GM18870 (cell line): ENCODE measurements around the gene RPF1.
A peak's percentile ranks its signal among the peaks of the same experiment; 100 is the strongest.
"Not testable (repeated sequence)": the region's sequence is repeated elsewhere in the genome, so short reads cannot be mapped to it uniquely, and the experiment has no call there.

ENCODE experiments used
- ATAC-seq: cut with Tn5 transposase; IDR thresholded peaks from one replicate; pipeline ENCODE4 v1.9.1; 2021; ENCODE audit warnings: moderate library complexity; ENCODE audit not compliant: unreplicated experiment

RPF1 gene

DNA sequence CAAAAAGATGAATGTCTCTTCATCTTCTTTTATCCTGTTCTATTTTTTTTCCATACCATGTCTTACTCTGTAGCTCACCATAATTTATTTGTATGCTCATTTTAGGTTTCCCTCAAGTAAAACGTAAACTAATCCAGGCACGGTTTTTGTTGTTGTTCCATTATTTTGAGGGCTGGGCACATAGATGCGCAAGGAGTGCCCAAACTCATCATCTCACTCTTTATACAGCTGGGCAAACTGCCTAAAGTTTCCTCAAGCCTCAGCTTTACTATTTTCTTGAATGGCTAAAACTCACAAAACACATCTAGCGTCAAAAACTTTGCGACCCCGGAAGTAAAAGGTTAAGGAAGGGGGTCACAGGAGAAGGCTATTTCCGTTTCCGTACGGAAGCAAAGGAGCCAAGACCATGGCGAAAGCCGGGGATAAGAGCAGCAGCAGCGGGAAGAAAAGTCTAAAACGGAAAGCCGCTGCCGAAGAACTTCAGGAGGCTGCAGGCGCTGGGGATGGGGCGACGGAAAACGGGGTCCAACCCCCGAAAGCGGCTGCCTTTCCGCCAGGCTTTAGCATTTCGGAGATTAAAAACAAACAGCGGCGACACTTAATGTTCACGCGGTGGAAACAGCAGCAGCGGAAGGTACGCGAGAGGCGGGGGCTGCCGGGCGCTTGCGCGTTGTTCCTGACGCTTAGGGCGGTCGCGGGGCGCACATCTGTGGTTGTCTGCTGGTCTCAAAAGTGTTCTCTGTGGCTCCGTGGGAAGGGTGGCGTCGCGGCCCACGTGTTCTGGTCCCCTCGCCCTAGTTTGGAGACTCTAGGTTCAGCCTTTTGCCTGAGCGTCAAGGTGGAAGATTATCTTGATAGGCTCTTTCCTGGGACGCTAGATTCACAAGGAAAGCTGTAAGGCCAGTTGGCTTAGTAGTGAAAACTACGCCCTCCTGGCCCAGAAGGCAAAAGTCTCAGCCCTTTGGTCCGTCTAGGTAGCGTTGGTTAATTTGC, at the start of gene RPF1:
Gene RPF1 (plus strand): TSS at position 391 of the 993 bp plus-strand sequence. CDS start 16 bp downstream, at position 407.
- ATAC-seq, result peak; percentile 92

GRCh38 chr1:84430546-84430945, 48.5 kb upstream of the RPF1 start:
- no peak for ATAC-seq

- peak; percentile 66 for ATAC-seq
These were observed 45.6 kb upstream of the RPF1 start for GRCh38 chr1:84433258-84434080.

- ATAC-seq, result no peak
These were observed 44.8 kb upstream of the RPF1 start for GRCh38 chr1:84434081-84434769.

GRCh38 chr1:84434801-84435549, 44.1 kb upstream of the RPF1 start:
- no peak for ATAC-seq

GRCh38 chr1:84436876-84437655, 42.0 kb upstream of the RPF1 start:
- no peak for ATAC-seq

- peak; percentile 98 for ATAC-seq
These were observed 36.8 kb upstream of the RPF1 start for GRCh38 chr1:84442256-84442655.

DNA sequence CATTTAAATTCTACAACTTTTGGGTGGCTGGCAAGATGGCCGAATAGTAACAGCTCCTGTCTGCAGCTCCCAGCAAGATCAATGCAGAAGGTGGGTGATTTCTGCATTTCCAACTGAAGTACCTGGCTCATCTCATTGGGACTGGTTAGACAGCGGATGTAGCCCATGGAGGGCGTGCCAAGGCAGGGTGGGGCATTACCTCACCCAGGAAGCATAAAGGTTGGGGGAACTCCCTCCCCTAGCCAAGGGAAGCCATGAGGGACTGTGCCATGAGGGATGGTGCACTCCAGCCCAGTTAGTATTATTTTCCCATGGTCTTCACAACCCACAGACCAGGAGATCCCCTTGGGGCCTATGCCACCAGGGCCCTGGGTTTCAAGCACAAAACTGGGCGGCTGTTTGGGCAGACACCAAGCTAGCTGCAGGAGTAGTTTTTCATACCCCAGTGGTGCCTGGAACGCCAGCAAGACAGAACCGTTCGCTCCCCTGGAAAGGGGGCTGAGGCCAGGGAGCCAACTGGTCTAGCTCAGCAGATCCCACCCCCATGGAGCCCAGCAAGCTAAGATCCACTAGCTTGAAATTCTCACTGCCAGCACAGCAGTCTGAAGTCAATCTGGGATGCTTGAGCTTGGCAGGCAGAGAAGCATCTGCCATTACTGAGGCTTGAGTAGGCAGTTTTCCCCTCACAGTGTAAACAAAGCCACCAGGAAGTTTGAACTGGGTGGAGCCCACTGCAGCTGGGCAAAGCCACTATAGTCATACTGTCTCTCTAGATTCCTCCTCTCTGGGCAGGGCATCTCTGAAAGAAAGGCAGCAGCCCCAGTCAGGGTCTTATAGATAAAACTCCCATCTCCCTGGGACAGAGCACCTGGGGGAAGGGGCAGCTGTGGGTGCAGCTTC, 36.1 kb upstream of the RPF1 start:
- not testable (repeated sequence) for ATAC-seq

DNA sequence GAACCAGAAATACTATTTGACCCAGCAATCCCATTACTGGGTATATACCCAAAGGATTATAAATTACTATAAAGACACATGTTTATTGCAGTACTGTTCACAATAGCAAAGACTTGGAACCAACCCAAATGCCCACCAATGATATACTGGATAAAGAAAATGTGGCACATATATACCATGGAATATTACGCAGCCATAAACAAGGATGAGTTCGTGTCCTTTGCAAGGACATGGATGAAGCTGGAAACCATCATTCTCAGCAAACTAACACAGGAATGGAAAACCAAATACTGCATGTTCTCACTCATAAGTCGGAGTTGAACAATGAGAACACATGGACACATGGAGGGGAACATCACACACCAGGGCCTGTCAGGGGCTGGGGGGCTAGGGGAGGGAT, 30.4 kb upstream of the RPF1 start:
- not testable (repeated sequence) for ATAC-seq

DNA sequence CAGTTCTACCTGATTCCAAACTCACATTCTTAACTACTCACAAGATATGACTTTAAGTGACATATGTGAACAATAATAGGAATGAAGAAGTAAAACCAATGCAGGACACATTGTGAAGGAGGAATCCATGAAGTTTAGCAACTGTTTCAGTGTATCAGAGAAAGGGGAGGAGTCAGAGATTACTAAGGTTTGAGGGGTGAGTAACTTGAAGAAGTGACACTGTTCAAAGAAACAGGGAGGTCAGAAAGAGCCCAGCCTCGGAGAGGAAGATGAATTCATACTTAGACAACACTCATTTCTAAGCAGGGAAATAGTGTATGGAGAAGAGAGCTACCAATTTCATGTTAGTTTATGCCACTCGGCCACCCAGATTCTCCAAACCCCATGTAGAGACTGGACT, 28.2 kb upstream of the RPF1 start:
- ATAC-seq, result no peak

- no peak for ATAC-seq
These were observed 26.6 kb upstream of the RPF1 start for GRCh38 chr1:84452436-84452835.

DNA sequence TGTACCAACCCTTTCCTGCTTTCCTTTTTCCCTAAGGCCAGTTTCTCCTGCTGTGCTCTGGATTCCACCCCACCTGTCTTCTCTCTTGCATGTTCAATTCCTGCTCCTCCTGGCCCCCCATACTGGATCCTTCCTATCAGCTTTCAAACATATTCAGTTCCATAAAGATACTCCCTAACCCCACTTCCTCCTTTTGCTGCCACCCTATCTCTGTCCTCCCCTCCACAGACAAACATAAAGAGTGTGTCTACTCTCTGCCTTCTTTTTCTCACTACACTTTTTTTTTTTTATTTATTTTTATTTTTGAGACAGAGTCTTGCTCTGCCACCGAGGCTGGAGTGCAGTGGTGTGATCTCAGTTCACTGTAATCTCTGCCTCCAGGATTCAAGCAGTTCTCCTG, 16.9 kb upstream of the RPF1 start:
- no peak for ATAC-seq

DNA sequence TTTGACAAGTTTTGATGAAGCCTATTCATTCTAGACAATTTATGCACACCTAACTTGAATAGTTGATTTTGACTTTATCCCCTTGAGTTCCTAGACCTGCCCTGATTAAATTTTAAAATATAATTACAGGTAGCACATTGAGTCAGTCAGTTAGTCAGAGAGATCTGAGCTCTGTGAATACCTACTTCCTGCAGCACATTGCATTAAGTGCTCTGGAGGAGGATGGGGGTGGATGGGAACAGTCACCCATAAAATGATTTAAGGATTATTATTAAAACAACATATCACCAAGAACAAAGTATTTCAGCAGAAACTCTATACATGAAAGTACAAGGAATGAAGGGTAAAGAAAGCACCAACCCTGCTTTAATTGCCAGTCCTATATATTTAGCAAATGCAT, 11.8 kb upstream of the RPF1 start:
- no peak for ATAC-seq

DNA sequence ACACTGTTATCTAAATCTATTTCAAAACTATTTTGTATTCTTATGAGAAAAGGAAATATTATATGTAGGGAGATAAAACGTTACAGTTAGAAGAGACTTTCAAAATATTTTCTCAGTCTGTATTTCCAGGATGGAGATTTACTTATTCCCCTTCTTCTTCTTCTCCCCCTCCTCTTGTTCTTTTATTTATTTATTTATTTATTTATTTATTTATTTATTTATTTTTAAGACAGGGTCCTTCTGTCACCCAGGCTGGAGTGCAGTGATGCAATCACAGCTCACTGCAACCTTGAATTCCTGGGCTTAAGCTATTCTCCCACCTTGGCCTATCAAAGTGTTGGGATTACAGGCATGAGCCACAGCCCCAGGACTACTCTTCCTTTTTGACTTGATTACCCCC, 2.8 kb upstream of the RPF1 start:
- ATAC-seq, result no peak

GRCh38 chr1:84479998-84480397, 932 bp downstream of the RPF1 start:
- ATAC-seq, result no peak

- ATAC-seq, result no peak
These were observed 1.6 kb downstream of the RPF1 start for GRCh38 chr1:84480650-84481049.

DNA sequence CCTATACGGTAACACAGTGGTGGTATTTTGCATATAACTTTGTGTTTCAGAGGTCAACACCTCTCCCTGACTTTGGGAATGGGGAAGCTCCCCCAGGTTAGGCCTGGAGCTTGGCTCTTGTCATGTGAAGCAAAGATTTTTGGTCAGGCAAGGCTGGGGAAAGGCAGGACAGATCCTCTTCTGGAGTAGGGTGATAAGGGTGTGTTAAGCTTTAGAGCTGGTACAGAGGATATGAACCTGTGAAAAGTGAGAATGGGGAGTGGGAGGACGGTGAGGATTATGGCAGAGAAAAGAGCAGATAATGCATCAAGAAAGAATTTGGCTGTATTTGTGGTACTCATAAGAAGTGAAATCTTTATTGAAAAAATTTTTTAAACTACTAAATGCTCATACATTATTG, 2.3 kb downstream of the RPF1 start:
- no peak for ATAC-seq

- ATAC-seq, result no peak
These were observed 9.0 kb downstream of the RPF1 start for GRCh38 chr1:84488107-84488506.

GRCh38 chr1:84489766-84490165, 10.7 kb downstream of the RPF1 start:
- no peak for ATAC-seq
